Activated T-cell treated with anti-CD3 and anti-CD28 coated beads, Interleukin-2, amount 50 U/mL, for 24 hours (primary cell): Measurements from ENCODE around the gene EPHA6.

Source experiments
- DNase-seq: peaks from one replicate; pipeline ENCODE4 v3.0.0-alpha.2; 2020
- H3K27ac Mint-ChIP-seq: 2 replicates; pipeline ENCODE4 v1.8.0; 2020; ENCODE audit warnings: mild to moderate bottlenecking, mixed read lengths
- H3K27me3 Mint-ChIP-seq: 2 replicates; pipeline ENCODE4 v1.8.0; 2020; ENCODE audit warnings: mixed read lengths
- H3K36me3 Mint-ChIP-seq: 2 replicates; pipeline ENCODE4 v1.8.0; 2020; ENCODE audit warnings: low read depth, mixed read lengths
- H3K4me1 Mint-ChIP-seq: 2 replicates; pipeline ENCODE4 v1.8.0; 2020; ENCODE audit warnings: low read depth, mixed read lengths
- H3K4me3 Mint-ChIP-seq: 2 replicates; pipeline ENCODE4 v1.8.0; 2020; ENCODE audit warnings: mild to moderate bottlenecking, moderate library complexity, mixed read lengths
- H3K9me3 Mint-ChIP-seq: 2 replicates; pipeline ENCODE4 v1.8.0; 2020; ENCODE audit warnings: mixed read lengths

EPHA6 gene

DNA sequence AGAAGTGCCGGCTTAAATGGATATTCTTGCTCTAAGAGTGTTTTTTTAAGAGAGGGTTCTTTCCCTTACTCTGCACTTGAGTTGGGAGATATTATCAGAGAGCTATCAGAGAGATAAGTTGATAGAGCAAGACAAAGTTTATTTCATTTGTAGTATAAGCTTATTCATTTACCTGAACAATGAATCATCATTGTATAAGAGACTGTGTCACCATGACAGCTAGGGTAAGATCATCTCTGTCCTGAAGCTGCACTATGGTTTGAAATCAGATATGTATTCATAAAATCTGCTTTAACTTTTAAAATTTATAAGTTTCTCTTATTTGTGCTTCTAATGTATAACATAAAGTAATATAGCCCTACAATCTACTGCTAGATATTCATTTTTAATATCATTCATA is 822.1 kb downstream of the EPHA6 start:
- no peak overlapping the region for H3K27ac Mint-ChIP-seq
- no peaks in the 10 kb centered on the region for H3K9me3 Mint-ChIP-seq
- no peak overlapping the region for H3K4me3 Mint-ChIP-seq
- H3K36me3 Mint-ChIP-seq = no peaks in the 10 kb centered on the region
- no peak for DNase-seq
- H3K27me3 Mint-ChIP-seq = no peaks in the 10 kb centered on the region
- no peaks in the 10 kb centered on the region for H3K4me1 Mint-ChIP-seq

DNA sequence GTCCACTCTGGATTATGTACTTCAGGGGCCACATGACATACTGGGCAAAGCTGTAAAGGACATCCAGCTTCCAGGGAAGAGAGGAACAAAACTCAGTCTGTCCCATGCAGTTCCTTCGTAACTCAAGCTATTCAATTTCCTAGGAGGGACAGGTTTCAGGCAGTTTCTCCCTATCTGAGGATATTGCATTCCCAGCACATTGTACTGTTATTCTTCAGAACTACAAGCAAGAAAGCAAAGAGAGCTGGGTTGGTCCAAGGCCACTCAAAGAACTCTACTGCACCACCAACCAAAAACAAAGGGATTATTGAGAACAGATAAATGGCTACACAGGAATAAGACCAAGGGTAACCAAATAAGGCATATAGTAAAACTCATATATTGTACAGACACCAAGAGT is 832.5 kb downstream of the EPHA6 start:
- no peaks in the 10 kb centered on the region for H3K36me3 Mint-ChIP-seq
- no peaks in the 10 kb centered on the region for H3K4me1 Mint-ChIP-seq
- no peaks in the 10 kb centered on the region for H3K9me3 Mint-ChIP-seq
- no peak overlapping the region for H3K4me3 Mint-ChIP-seq
- H3K27me3 Mint-ChIP-seq = no peaks in the 10 kb centered on the region
- DNase-seq = no peak
- H3K27ac Mint-ChIP-seq = no peak overlapping the region

DNA sequence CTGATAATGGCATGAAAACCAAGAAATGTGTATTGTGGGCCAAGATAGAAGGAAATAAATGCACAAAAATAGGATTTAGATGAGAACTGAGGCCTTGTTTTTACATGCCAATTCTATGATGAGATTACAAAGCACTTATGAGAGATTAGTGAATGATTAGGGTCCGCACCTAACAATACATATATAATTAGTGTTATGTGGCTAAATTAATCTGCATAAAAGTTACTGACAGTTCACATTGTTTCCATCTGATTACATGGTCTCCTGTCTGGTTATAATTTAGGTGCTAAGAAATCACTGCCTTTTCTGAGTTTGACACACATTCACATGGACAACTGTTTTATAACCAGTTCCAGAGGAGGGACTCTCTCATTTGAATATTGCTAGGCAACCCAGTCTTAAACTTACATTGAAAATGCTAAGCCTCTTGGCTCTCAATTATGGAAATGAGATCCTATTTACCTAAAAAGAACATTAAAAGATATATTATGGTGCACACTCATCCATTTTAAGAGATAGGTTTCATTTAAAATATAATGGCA is 833.1 kb downstream of the EPHA6 start:
- H3K4me3 Mint-ChIP-seq = no peak overlapping the region
- no peaks in the 10 kb centered on the region for H3K27me3 Mint-ChIP-seq
- no peaks in the 10 kb centered on the region for H3K9me3 Mint-ChIP-seq
- no peak for DNase-seq
- H3K27ac Mint-ChIP-seq = no peak overlapping the region
- no peaks in the 10 kb centered on the region for H3K4me1 Mint-ChIP-seq
- no peaks in the 10 kb centered on the region for H3K36me3 Mint-ChIP-seq

DNA sequence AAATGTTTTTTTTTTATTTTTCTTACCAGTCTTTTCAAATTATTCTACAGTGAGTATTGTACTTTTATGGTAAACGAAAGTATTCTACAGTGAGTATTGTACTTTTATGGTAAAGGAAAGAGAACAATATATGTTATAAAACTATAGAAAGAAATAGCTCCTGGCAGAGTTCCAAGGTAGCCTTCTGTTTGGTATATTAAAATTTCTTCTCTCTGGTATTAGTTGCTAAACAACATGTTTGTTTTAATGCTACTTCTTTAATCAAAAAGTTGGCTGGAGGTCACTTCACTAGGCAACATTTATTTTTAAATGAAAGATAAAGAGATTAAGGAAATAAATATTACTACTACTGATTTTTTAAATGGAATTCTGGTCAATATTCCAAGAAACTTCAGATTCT is 841.6 kb downstream of the EPHA6 start:
- no peak for DNase-seq
- H3K4me3 Mint-ChIP-seq = no peak overlapping the region
- H3K36me3 Mint-ChIP-seq = no peaks in the 10 kb centered on the region
- no peaks in the 10 kb centered on the region for H3K4me1 Mint-ChIP-seq
- H3K27me3 Mint-ChIP-seq = peaks cover 11% of the 10 kb centered on the region
- H3K27ac Mint-ChIP-seq = no peak overlapping the region
- no peaks in the 10 kb centered on the region for H3K9me3 Mint-ChIP-seq

DNA sequence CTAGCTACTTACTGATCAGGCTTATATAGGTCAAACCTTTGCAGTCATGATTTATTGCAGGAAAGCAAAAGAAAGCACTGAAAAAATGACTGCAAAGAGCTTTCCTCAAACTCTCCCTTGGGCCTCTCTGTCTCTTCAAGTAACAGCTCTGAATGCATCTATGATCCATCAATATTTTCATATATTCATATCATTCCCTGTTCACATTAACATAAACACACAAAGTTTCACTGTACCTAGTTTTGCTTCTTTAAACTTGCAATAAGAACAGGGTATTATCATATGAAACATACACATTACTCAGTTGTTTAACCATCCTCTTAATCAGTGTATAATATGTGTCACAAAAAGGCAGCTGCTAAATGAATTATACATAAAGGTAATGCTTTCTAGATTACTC is 842.2 kb downstream of the EPHA6 start:
- Mint-ChIP-seq H3K27ac (no peak overlapping the region), H3K27me3 (peaks cover 11% of the 10 kb centered on the region), H3K9me3 (no peaks in the 10 kb centered on the region), H3K4me3 (no peak overlapping the region), H3K36me3 (no peaks in the 10 kb centered on the region), H3K4me1 (no peaks in the 10 kb centered on the region)
- DNase-seq = no peak

DNA sequence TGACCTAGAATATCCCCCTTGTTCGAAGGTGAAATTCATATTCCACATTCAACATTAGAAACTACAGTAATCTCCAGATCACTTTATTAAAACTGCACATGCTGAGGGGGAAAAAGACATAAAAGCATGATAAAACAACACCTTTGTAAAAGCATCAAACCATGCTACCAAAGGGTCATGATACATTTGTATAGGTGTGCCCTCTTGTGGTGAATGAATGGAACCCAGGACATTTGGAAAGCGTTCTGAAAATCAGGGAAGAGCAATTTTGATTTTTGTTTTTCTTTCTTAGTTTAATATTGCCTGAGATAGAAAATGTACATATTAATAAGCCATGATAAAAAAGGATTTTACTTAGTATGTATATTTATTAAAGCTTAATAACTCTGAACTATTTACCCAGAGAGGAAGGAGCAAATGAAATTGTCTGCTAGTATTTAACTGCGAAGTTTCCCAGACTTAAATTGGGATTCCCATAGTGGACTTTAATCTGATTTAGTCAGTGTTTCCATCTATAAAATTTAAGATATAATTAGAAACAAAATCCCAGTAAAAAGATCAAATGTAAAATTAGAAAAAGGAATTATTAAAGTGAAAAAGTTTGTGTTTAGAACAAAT is 844.4 kb downstream of the EPHA6 start:
- Mint-ChIP-seq H3K36me3 (no peaks in the 10 kb centered on the region), H3K27me3 (peaks cover 11% of the 10 kb centered on the region), H3K9me3 (no peaks in the 10 kb centered on the region), H3K4me3 (no peak overlapping the region), H3K27ac (no peak overlapping the region), H3K4me1 (no peaks in the 10 kb centered on the region)
- no peak for DNase-seq

DNA sequence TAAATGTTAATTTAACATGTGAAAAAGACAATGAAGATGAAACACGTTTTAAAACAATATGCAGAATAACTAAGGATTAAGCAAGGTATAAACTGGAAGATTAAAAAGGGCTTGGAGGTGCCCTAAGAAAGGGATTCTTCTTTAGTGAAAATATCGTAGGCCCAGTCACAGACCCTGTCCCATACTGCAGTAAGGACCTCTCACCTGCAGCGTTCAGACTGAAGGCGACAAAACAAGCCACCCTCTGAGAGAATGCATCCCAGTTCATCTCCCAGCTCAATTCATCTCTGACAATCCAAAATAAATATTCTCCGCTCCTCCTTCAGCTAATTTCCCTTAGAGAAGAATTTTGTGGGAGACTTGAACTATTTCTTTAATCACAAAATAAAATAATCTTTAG is 847.9 kb downstream of the EPHA6 start:
- Mint-ChIP-seq H3K9me3 (no peaks in the 10 kb centered on the region), H3K27ac (no peak overlapping the region), H3K27me3 (peaks cover 11% of the 10 kb centered on the region), H3K36me3 (no peaks in the 10 kb centered on the region), H3K4me1 (no peaks in the 10 kb centered on the region), H3K4me3 (no peak overlapping the region)
- no peak for DNase-seq

DNA sequence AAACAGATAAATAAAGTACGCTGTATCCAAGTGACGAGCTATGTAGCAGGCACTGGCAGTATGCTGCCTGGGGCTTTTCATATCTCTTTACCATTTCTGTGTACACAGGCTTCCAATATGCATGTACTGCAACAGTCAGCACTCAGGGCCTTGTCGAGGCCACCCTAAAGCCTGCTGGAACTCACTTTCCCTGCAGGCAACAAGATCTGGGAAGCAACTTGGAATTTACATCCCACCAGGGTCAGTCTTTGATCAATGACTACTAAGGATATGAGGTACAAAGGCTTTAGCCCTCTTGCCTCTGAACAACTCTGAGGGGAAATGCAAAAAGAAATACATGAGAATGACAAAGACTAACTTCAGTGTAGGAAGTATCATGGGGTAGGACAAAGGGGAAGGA is 848.4 kb downstream of the EPHA6 start:
- Mint-ChIP-seq H3K27me3 (peaks cover 9% of the 10 kb centered on the region), H3K4me1 (no peaks in the 10 kb centered on the region), H3K27ac (no peak overlapping the region), H3K4me3 (no peak overlapping the region), H3K36me3 (no peaks in the 10 kb centered on the region), H3K9me3 (no peaks in the 10 kb centered on the region)
- DNase-seq = no peak

DNA sequence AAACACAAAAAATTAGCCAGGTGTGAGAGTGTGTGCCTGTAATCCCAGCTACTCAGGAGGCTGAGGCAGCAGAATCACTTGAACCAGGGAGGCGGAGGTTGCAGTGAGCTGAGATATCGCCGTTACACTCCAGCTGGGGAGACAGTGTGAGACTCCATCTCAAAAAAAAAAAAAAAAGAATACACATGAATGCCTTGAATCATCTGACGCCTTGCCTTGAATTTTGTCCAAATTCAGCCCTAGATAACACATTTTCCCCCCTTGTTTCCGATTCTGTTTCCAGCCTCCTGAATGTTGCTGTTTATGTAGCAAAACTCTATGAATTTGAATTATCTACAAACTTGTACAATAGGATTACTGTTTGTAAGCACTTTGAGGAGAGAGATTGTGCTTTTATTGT is 851.5 kb downstream of the EPHA6 start:
- H3K27ac Mint-ChIP-seq = no peak overlapping the region
- no peak overlapping the region for H3K4me3 Mint-ChIP-seq
- no peaks in the 10 kb centered on the region for H3K27me3 Mint-ChIP-seq
- H3K36me3 Mint-ChIP-seq = no peaks in the 10 kb centered on the region
- no peaks in the 10 kb centered on the region for H3K4me1 Mint-ChIP-seq
- no peaks in the 10 kb centered on the region for H3K9me3 Mint-ChIP-seq
- DNase-seq = no peak

DNA sequence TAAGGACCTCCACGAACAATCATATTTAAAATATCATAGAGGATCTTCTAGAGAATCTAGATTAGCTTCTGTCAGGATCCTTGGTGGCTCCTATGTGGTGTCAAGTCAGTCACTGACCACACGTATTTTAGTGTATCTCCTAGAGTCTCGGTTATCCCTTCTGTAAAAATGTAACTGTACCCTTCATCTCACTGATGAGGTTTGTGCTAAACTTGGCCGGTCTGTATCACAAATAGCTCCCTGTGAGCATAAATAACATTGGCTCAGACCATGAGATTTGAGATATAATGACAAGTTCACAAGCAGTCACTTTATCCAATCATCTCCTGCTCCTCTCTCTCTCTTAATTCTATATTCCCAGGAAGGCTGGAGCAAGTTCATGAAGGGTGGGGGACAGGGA is 856.6 kb downstream of the EPHA6 start:
- DNase-seq = no peak
- Mint-ChIP-seq H3K27me3 (no peaks in the 10 kb centered on the region), H3K36me3 (no peaks in the 10 kb centered on the region), H3K27ac (no peak overlapping the region), H3K4me1 (no peaks in the 10 kb centered on the region), H3K4me3 (no peak overlapping the region), H3K9me3 (no peaks in the 10 kb centered on the region)

DNA sequence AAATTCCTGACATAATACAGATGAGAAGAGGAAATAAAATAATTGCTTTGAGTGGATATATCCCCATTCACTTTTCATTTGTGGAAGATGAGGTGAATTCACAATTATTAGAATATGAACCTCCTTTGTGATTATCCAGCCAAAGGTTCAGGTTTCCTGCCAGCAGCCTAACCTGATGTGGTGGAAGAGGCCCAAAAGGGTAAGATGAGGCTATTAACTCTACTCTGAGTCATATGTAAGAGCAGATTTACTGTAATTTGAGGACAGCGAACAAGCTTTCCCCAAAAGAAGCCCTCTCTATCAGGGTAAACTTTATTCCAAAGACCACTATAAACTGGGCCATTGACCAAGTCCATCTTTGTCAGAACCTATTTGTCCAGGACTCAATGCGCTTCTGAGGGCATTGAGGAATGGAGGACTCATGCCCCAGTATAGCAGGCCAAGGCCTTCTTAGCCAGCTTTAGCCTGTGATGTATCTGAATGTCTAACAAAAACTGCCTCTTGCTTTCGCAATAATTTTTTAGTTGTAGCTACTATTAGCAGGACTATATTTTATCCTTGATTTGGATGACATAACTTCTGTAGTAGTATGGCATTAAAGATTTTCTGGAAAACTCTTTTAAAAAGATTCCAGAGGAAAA is 859.1 kb downstream of the EPHA6 start:
- Mint-ChIP-seq H3K4me3 (no peak overlapping the region), H3K27ac (no peak overlapping the region), H3K27me3 (no peaks in the 10 kb centered on the region), H3K36me3 (no peaks in the 10 kb centered on the region), H3K4me1 (no peaks in the 10 kb centered on the region), H3K9me3 (no peaks in the 10 kb centered on the region)
- DNase-seq = no peak

DNA sequence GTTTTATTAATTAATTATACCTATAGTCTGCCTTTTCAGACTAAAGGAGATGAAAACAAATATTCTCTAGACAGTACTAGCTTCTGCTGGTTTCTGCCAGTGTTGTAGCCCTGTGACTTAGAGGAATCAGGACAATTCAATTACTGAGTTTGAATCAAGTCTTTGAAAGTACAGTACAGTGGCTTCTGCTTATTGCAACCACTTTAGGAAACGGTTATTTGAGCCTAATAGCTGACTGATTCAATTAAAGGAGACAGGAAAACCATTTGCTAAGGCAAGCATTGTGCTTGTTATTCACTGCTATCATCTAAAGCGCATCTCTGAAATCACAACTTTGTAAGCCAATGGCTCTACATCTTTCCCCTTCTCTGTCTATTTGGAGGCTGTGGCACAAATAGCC is 860.1 kb downstream of the EPHA6 start:
- no peaks in the 10 kb centered on the region for H3K4me1 Mint-ChIP-seq
- H3K4me3 Mint-ChIP-seq = no peak overlapping the region
- DNase-seq = no peak
- no peak overlapping the region for H3K27ac Mint-ChIP-seq
- no peaks in the 10 kb centered on the region for H3K27me3 Mint-ChIP-seq
- H3K36me3 Mint-ChIP-seq = no peaks in the 10 kb centered on the region
- no peaks in the 10 kb centered on the region for H3K9me3 Mint-ChIP-seq

DNA sequence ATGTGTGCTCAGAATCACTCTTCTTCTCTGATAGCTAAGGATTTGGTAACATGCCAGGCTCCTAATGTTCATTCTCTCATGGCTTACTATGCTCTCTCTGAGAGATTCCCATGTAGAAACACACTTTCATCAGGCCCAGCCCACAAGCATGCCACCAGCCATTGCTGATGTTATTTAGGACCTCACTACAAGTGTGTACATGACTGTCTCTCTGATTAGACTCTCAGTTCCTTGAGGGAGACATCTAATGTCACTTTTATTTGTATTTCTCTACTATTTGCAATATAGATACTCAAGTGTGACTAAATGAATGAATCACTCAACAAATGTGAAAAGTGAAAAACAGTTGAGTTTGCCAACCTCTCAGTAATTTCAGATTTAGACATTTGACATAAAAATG is 865.8 kb downstream of the EPHA6 start:
- Mint-ChIP-seq H3K27me3 (peaks cover 4% of the 10 kb centered on the region), H3K4me3 (no peak overlapping the region), H3K9me3 (no peaks in the 10 kb centered on the region), H3K36me3 (no peaks in the 10 kb centered on the region), H3K27ac (no peak overlapping the region), H3K4me1 (no peaks in the 10 kb centered on the region)
- DNase-seq = no peak

DNA sequence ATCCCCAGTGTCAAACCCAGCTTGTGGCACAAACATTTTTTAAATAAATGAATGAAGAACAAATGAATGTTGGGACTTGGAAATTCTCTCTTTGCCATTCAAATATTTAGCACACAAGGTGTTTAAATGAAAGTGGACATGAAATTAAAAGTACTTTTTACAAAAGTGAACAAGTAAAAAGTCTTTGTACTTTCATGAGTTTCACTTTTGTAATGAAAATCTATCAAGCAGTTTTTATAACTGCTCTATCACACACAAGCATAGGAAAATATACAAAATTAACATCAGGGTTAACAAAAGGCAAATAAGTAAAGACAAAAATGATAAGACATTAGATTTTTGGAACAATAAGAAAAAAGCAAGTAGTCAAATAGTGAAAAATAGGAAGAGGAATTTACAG is 866.3 kb downstream of the EPHA6 start:
- Mint-ChIP-seq H3K36me3 (no peaks in the 10 kb centered on the region), H3K4me3 (no peak overlapping the region), H3K27ac (no peak overlapping the region), H3K9me3 (no peaks in the 10 kb centered on the region), H3K4me1 (no peaks in the 10 kb centered on the region), H3K27me3 (peaks cover 4% of the 10 kb centered on the region)
- no peak for DNase-seq

DNA sequence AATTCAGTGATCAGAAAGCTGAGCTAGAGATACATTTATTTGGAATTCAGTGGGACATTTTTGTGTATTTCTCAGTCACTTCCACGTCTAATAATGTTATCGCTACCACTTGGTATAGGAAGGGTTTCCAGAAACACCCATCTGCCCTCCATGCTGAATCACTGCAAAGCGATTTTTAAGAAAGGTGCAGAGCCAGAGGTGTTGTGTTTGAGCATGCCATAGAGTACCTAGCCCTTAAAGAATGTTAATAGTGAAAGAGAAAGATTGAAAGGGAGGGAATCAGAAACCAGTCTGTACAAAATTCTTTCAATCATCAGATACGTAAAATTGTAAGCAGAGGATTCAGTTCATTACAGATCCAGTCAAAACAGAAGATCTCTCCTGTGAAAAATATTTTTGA is 870.1 kb downstream of the EPHA6 start:
- DNase-seq = no peak
- H3K9me3 Mint-ChIP-seq = no peaks in the 10 kb centered on the region
- no peak overlapping the region for H3K27ac Mint-ChIP-seq
- H3K27me3 Mint-ChIP-seq = peaks cover 4% of the 10 kb centered on the region
- no peak overlapping the region for H3K4me3 Mint-ChIP-seq
- H3K4me1 Mint-ChIP-seq = no peaks in the 10 kb centered on the region
- no peaks in the 10 kb centered on the region for H3K36me3 Mint-ChIP-seq

DNA sequence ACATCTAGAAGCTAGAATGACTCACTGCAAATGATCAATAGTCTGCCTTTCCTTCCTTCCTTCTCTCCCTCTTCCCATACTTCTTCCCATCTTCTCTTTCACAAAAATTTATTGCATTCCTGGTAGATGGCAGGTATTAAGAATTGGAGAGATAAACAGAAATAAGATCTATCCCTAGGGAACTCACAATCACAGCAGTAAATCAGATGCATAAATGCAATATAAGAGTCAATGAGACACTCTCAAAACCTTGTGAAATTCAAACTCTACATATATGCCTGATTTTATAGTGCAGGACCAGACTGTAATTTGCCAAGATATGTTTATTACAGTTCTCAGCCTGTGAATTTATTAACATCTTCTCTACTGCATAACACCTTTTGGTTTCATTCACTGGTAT is 871.9 kb downstream of the EPHA6 start:
- H3K4me1 Mint-ChIP-seq = no peaks in the 10 kb centered on the region
- no peaks in the 10 kb centered on the region for H3K9me3 Mint-ChIP-seq
- H3K36me3 Mint-ChIP-seq = no peaks in the 10 kb centered on the region
- DNase-seq = no peak
- H3K27me3 Mint-ChIP-seq = no peaks in the 10 kb centered on the region
- H3K4me3 Mint-ChIP-seq = no peak overlapping the region
- H3K27ac Mint-ChIP-seq = no peak overlapping the region
